SHP77 treated with DMSO at 0.1 percent for 48 hours (cell line): ENCODE measurements around the gene ZNF157.
"Not testable (repeated sequence)": the region's sequence is repeated elsewhere in the genome, so short reads cannot be mapped to it uniquely, and the experiment has no call there.

ENCODE experiments used
- DNase-seq: peaks from one replicate; lab custom pipeline; 2025; lab: John Stamatoyannopoulos, UW

ZNF157 gene

DNA sequence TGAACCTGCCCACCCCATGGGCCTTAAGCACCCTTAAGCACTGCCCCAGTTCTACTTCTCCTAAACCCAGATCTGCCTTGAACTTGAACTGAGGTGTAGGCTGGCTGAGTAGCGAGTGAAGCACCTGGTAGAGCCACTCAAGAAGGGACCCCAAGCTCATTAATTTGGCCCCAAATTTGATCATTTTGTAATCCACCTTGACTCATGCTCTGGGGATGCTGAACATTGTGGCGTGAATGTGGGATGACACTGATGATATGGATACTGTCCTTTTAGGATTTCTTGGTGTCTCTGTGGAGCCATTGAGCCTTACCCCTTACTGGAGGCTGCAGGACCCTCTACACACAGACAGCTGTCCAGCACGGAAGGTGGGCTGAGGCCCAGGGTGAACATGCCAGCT lies at the start of gene ZNF157:
TSS of gene ZNF157 (plus strand) at position 301 of the 400 bp plus-strand sequence. CDS start at position 392, 91 bp downstream.
- no peak for DNase-seq

DNA sequence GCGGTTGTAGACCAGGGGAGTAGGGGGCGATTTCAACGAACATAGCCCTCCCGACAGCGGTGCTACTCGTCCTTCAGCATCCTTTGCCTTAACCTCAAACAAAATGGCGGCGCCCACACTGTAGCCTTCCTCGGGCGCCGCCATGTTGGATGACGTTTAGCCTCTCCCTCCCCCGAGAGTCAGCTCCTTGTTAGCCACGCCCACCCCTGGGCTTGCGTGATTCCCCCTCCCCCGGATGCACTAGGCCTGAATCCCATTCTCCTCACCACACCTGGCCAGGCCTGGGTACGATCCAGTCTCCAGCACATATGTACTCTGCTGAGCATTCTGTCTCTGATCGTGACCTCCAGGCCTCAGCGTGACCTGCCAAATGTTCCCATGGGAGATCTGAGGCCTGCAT lies 49.0 kb upstream of the ZNF157 start:
- no peak for DNase-seq

- no peak for DNase-seq
These were observed 48.5 kb upstream of the ZNF157 start for GRCh38 chrX:47321823-47322371.

GRCh38 chrX:47327902-47328301 lies 42.5 kb upstream of the ZNF157 start:
- DNase-seq = no peak

GRCh38 chrX:47332729-47333128 lies 37.6 kb upstream of the ZNF157 start:
- not testable (repeated sequence) for DNase-seq

DNA sequence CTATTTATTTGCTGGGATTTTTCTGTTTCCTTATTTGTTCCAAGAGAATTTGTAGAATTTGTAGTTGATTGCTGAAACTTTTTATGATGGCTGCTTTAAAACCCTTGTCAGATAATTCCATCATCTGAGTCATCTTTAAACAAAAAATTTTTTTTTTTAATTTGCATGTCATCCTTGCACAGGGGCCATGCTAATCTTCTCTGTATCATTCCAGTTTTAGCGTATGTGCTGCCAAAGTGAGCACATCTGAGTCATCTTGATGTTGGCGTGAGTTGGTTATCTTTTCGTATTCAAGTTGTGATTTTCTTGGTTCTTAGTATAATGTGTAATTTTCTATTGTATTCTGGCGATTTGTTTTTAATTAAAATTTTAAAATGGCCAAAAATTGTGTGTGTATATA lies 18.7 kb upstream of the ZNF157 start:
- no peak for DNase-seq

- no peak for DNase-seq
These were observed 11.9 kb upstream of the ZNF157 start for GRCh38 chrX:47358387-47359065.

- no peak for DNase-seq
These were observed 9.8 kb upstream of the ZNF157 start for GRCh38 chrX:47360423-47361179.

DNA sequence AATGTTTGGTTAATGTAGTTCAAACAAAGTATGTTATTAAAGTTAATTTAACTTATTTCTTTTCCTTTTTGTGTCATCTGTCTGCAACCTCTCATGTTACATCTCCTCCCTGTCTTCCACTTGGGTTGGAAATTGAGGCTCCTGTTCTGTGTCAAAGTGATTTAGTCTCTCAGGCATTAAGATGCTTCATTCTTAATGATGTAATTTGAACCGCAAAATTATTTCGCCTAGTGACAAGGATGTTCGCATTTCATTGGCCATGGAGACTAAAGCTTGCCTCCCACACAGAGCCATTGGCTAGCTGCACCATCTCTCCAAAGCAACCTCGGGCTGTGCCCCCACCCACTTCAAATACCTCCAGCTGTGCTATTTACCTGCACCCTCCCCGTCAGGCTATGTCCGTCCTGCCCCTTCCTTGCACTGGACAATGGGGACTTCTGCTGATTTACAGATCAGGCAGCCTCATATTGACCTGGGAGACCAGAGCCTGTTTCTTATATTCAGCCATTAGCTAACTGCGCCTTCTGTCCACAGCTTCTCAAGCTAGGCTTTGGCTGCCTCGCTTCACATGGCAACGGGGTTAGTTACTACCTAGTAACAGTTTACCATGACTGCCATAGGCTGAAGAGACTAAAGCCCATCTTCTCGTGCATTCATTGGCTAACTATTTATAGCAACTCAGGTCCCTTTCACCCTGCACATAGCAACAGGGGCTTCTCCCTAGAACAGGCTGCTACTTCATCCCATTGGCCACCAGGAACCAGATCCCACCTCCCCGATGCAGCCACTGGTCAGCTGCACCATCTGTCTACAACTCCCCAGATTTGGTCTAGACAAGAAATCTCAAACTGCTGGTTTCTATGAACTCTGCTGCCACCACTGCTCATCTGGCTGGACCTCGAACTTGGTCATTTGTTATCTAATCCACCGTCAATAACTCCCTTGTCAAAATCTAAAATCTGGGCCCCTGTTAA lies 8.6 kb upstream of the ZNF157 start:
- DNase-seq = peak; percentile 80

DNA sequence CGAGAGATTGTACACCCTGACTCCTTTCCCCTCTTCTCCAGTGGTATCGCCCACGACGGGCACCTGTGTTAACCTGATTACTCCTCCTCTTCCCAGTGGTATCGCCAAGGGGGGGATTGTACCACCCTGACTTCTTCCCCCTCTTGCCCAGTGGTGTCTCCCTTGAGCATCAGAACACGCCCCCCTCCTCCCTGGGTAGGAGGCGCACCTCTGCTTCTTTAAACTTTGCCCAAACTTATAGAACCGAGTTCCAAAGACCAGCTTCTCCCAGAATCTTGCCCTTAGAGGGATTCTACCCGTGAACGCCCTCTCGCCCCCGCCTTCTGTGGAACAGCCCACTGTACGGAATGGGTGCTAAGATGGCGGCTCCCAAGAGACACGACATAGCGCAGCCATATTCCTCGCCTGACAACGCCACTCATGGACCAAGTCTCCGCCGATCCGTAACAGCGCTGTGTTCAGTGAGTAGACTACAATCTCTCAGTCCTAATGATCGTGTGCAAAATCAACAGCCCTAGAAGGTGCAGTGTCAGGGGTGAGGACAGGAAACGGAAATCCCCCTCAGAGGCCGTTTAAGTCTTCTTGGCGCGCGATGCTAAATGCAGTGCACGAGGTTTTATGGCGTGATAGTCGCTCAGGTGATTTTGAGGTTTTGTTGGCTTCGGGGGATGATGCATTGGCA lies 4.2 kb upstream of the ZNF157 start:
- peak; percentile 75 for DNase-seq

- no peak for DNase-seq
These were observed 2.8 kb downstream of the ZNF157 start for GRCh38 chrX:47373198-47373597.

GRCh38 chrX:47380268-47380667 lies 9.9 kb downstream of the ZNF157 start:
- DNase-seq = no peak

DNA sequence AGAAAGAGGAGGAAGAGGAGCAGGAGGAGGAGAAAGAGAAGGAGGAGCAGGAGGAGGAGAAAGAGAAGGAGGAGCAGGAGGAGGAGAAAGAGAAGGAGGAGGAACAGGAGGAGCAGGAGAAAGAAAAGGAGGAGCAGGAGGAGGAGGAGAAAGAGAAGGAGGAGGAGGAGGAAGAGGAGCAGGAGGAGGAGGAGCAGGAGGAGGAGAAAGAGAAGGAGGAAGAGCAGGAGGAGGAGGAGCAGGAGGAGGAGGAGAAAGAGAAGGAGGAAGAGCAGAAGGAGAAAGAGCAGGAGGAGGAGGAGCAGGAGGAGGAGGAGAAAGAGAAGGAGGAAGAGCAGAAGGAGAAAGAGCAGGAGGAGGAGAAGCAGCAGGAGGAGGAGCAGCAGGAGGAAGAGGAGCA lies 10.5 kb downstream of the ZNF157 start:
- not testable (repeated sequence) for DNase-seq

- DNase-seq = peak; percentile 29
These were observed 14.1 kb downstream of the ZNF157 start for GRCh38 chrX:47384502-47384901.

GRCh38 chrX:47390780-47391179 lies 20.4 kb downstream of the ZNF157 start:
- no peak for DNase-seq

DNA sequence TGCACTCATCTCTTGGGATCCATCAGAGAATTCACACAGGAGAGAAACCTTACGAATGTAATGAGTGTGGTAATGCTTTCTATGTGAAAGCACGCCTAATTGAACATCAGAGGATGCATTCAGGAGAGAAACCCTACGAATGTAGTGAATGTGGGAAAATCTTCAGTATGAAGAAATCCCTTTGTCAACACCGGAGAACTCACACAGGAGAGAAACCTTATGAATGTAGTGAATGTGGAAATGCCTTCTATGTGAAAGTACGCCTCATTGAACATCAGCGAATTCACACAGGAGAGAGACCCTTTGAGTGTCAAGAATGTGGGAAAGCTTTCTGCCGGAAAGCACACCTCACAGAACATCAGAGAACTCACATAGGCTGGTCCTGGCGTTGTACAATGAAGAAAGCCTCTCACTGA lies 42.8 kb downstream of the ZNF157 start:
- no peak for DNase-seq

DNA sequence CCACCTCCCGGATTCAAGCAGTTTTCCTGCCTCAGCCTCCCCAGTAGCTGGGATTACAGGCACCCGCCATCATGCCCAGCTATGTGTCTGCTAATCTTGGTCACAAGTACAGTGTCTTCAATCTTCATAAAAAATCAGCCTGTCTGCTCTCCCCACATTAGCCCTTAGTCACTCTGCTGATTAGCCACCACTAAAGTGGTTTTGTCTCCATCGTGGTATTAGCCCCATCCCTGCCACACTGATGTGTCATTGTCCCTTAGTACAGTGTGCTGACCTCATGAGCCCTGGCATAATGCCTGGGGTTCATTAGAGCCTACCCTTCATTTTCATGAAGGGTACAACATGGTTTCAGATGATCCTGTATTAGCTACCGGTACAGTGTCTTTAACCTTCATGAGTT lies 49.9 kb downstream of the ZNF157 start:
- no peak for DNase-seq

DNA sequence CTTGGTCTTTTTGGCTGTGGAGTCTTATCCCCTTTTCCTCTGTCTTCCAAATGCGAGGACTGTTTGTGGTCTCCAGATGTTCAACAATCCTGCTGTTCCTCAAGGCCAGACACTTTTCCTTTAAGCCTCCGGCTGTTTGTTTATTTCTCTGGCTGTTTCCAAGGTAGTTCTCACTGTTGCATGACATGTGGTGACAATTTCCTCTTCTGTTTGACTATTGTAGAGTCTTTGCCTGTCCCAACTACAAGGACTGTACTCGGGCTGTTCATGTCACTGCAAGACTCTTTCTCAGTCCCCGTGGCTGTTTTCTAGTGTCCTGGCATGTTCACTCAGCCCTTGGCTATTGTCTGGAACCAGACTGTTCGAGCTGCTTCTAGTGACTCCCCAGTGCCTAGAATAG lies 50.6 kb downstream of the ZNF157 start:
- DNase-seq = no peak

DNA sequence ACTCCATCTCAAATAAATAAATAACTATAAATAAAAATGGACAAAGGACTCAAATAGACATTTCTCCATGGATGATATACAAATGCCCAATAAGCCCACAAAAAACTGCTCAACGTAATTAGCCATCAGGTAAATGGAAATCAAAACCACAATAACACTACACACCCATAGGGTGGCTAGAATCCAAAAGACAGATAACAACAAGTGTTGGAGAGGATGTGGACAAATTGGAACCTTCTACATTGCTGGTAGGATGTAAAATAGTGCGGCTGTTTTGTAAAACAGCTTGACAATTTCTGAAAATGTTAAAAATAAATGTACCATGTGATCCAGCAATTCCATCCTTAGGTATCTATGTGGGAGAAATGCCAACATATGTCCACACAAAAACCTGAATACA lies 52.1 kb downstream of the ZNF157 start:
- DNase-seq = no peak

DNA sequence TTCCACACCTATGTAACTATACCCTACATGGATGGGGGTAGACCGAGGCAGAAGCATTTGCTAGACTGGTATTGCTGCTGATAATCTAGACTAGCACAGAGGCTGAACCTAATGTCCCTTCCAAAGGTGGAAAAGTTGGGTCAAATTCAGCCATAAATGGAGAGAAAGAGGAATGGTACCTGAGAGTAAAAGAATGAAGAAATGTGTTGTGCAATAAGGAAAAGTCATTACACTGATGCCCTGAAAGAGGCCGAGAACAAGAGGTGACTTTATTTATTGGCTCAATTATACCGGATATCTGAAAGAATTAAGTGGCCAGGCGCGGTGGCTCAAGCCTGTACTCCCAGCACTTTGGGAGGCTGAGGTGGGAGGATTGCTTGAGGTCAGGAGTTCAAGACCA lies 60.5 kb downstream of the ZNF157 start:
- no peak for DNase-seq

DNA sequence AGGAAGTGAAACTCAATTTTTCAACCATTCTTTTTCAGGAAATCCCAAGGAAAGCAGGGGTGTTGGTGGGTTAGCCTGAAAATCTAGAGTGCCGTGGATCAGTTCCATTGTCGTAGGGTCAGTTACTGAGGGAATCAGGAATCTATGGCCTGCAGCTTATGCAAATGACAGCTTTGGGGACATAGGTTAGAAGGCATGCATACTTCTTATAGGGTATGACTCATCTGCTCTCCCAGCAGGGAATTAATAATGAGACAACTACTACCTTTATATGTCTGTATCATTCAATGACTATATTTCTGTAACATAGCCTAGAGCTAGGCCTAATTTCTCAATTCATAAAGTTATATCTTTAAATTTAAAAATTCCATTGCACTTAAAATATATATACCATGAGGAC lies 76.1 kb downstream of the ZNF157 start:
- no peak for DNase-seq

- no peak for DNase-seq
These were observed 76.6 kb downstream of the ZNF157 start for GRCh38 chrX:47446971-47447370.
